Measurements from ENCODE around the gene CHST6. TPM values are rescaled to one million over a fixed set of nuclear protein-coding genes. Genes with fewer than 3 reads are reported as not detected.

Gene CHST6
- total and polyA plus RNA-seq, 2 of the 8 experiments (the other 6 are each of a cell fraction or from before 2014, with no cell fraction given): 18.2 to 25.4 TPM

DNA sequence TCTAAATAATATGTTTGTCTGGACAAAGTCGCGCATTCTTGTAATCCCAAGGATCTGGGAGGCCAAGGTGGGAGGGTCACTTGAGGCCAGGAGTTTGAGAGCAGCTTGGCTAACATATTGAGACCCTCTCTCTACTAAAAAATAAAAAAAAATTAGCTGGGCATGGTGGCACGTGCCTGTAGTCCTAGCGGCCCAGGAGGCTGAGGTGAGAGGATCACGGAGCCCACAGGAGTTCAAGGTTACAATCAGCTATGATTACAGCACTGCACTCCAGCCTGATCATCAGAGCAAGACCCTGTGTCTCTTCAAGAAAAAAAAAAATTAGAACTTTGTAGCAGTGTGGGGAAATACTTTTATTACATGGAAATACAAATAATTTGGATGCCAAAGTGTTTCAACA is 6.1 kb upstream of the CHST6 start:
- Histone ChIP-seq H4K8ac (ENCODE audit: extremely low read depth, insufficient read depth, low read length) (no peak overlapping the region), H2AK5ac (ENCODE audit: low read depth, low read length) (no peak overlapping the region), H3K23ac (ENCODE audit: insufficient read length) (no peak overlapping the region), H3K4me3 (ENCODE audit: extremely low read depth in 1 of 4, insufficient read depth in 2 of 4, low read depth in 3 of 4, low read length in 4 of 4) (no peak overlapping the region), H2BK12ac (ENCODE audit: low read depth, low read length) (no peak overlapping the region), H2BK15ac (ENCODE audit: low read length) (no peak overlapping the region), H2BK120ac (replicated peaks; ENCODE audit: low read depth, low read length) (no peak overlapping the region), H3K9ac (replicated peaks in 1 of 4; ENCODE audit: extremely low read depth in 1 of 4, low read depth in 3 of 4, low read length in 3 of 4) (no peak overlapping the region), H3K36me3 (ENCODE audit: control insufficient read depth in 2 of 4, insufficient read depth in 4 of 4, low read length in 3 of 4) (no peaks in the 10 kb centered on the region), H3K4me2 (ENCODE audit: insufficient read depth in 1 of 2, low read depth in 2 of 2, low read length in 2 of 2) (no peak overlapping the region), H3K56ac (replicated peaks; ENCODE audit: insufficient read length, low read depth, low read length) (no peak overlapping the region), H4K5ac (ENCODE audit: insufficient read length, low read depth, low read length) (no peak overlapping the region), H2BK5ac (ENCODE audit: low read depth, low read length) (no peak overlapping the region), H3K79me2 (ENCODE audit: control insufficient read depth in 1 of 2, insufficient read depth in 2 of 2, low read length in 2 of 2) (no peaks in the 10 kb centered on the region), H3K18ac (ENCODE audit: extremely low read depth, low read length) (no peak overlapping the region), H3K27me3 (replicated peaks in 1 of 4; ENCODE audit: control insufficient read depth in 3 of 4, extremely low read depth in 1 of 4, insufficient read depth in 3 of 4, low read length in 3 of 4) (no peaks in the 10 kb centered on the region), H3K14ac (ENCODE audit: insufficient read length) (no peak overlapping the region), H4K91ac (replicated peaks; ENCODE audit: insufficient read length, low read length) (no peak overlapping the region), H3K4ac (replicated peaks; ENCODE audit: insufficient read length, low read depth, low read length) (no peak overlapping the region), H3K27ac (ENCODE audit: low read depth, low read length) (no peak overlapping the region), H2AFZ (ENCODE audit: low read length) (no peak overlapping the region), H2BK20ac (ENCODE audit: low read length) (no peak overlapping the region), H4K20me1 (replicated peaks in 1 of 2; ENCODE audit: control insufficient read depth in 1 of 2, insufficient read depth in 2 of 2, low read length in 2 of 2) (no peaks in the 10 kb centered on the region), H3K9me3 (ENCODE audit: insufficient read depth in 2 of 2, low read depth in 1 of 2, low read length in 1 of 2) (no peaks in the 10 kb centered on the region), H3K79me1 (ENCODE audit: low read depth, low read length) (no peaks in the 10 kb centered on the region), H3K23me2 (ENCODE audit: low read depth, low read length) (no peaks in the 10 kb centered on the region), H3K4me1 (replicated peaks in 1 of 4; ENCODE audit: control insufficient read depth in 3 of 4, insufficient read depth in 4 of 4, low read length in 3 of 4) (no peaks in the 10 kb centered on the region)
- CTCF ChIA-PET (ENCODE audit: partially characterized antibody): interaction anchor here (1.6 kb wide), 1 partner anchor 15 kb away, joined by 3 read pairs; no protein-coding TSS in a partner anchor
- DNase-seq (ENCODE audit: low read depth in 1 of 2, low spot score in 2 of 2): no peak
- POLR2A ChIA-PET (ENCODE audit: partially characterized antibody): no interaction called here
- 95% methylated on average over 5 of the region's 5 CpGs; no CpG with 5 or more reads in 1 of the 2 experiments for WGBS, 2 experiments (ENCODE audit: extremely low coverage in 1 of 2, insufficient coverage in 1 of 2, insufficient read length in 1 of 2, insufficient replicate concordance in 2 of 2, low coverage in 1 of 2, low lambda C conversion rate in 2 of 2, missing lambda C conversion rate in 1 of 2)
- FAIRE-seq: no peak
- no peak for TF ChIP-seq BACH1 (IDR thresholded peaks at IDR 0.05; ENCODE audit: low read length)
- TF ChIP-seq, protein P1, sequence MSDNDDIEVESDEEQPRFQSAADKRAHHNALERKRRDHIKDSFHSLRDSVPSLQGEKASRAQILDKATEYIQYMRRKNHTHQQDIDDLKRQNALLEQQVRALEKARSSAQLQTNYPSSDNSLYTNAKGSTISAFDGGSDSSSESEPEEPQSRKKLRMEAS (IDR thresholded peaks at IDR 0.05): no peak
- no peak for TF ChIP-seq FOSL1 (IDR thresholded peaks at IDR 0.05; ENCODE audit: insufficient read depth, low read depth, low read length)
- TF ChIP-seq MAFK (IDR thresholded peaks at IDR 0.05; ENCODE audit: low read depth, low read length): no peak
- TF ChIP-seq HDAC2 (IDR thresholded peaks at IDR 0.05; ENCODE audit: borderline replicate concordance in 1 of 2, low read depth in 2 of 2, low read length in 2 of 2): no peak
- TF ChIP-seq, protein P2, sequence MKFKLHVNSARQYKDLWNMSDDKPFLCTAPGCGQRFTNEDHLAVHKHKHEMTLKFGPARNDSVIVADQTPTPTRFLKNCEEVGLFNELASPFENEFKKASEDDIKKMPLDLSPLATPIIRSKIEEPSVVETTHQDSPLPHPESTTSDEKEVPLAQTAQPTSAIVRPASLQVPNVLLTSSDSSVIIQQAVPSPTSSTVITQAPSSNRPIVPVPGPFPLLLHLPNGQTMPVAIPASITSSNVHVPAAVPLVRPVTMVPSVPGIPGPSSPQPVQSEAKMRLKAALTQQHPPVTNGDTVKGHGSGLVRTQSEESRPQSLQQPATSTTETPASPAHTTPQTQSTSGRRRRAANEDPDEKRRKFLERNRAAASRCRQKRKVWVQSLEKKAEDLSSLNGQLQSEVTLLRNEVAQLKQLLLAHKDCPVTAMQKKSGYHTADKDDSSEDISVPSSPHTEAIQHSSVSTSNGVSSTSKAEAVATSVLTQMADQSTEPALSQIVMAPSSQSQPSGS (IDR thresholded peaks at IDR 0.05; ENCODE audit: low read length): no peak
- TF ChIP-seq TCF12 (IDR thresholded peaks at IDR 0.05; ENCODE audit: low read depth, low read length): no peak
- TF ChIP-seq TBP (IDR thresholded peaks at IDR 0.05; ENCODE audit: low read depth, low read length): no peak
- TF ChIP-seq RBBP5 (IDR thresholded peaks at IDR 0.05; ENCODE audit: borderline replicate concordance, low read depth, low read length): no peak
- TF ChIP-seq BCL11A (IDR thresholded peaks at IDR 0.05; ENCODE audit: low read depth in 2 of 2, low read length in 2 of 2): no peak
- TF ChIP-seq RAD21 (IDR thresholded peaks at IDR 0.05 in 1 of 2, conservative IDR thresholded peaks at IDR 0.05 in 1 of 2; ENCODE audit: low read depth in 2 of 2, low read length in 2 of 2): no peak
- no peak for TF ChIP-seq CHD2 (IDR thresholded peaks at IDR 0.05; ENCODE audit: low read length)
